ENCODE results near the gene SPEN. TPM values are rescaled to one million over a fixed set of nuclear protein-coding genes. Genes with fewer than 3 reads are reported as not detected.

The SPEN gene
- total and polyA plus RNA-seq, 9 of the 15 experiments (the other 6 are each of a cell fraction or from before 2014, with no cell fraction given) = 5.7 to 87.5 (median 27.2) TPM

DNA sequence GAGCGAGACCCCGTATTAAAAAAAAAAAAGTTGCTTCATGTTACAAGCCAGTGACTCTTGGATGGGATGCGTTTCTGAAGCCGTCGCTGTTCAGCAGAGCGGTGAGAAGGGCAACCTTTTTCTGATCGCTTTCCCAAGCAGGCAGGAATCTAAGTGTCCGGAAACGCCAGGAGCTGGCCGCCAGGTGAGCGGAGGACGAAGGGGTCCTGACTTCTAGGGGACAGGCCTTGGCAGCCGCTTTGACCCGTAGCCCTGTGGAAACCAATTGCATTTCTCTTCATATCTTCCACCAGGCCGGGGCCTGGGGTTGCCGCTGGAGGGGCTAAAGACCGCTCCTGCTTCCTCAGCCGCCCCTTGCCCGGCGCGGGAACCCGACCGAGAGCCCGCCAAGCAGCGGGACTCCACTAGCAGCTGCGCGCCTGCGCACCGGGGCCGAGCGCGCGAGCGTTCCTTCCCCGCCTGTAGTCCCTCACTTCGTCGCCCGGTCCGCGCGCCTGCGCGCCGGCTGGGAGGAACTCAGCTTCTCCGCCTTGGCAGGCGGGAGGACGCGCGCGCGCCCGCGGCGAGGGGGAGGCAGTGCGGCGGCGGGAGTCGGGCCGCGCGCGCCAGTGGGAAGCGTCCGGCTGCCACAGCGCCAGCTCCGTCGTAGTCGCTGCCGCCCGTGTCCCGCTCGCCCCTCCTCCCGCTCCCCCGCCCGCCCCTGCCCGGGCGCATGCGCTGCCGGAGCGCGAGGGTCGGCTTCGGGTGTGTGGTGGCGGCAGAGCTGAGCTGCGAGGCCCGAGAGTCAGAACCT lies at the start of gene SPEN (continued):
- TF ChIP-seq ZNF699 (CRISPR knock-in tag; IDR thresholded peaks at IDR 0.05; ENCODE audit: insufficient replicate concordance) = no peak
- no peak for TF ChIP-seq SMARCA4 (IDR thresholded peaks at IDR 0.05)
- TF ChIP-seq PML (IDR thresholded peaks at IDR 0.05; ENCODE audit: low read length) = peak; percentile 86; the same call in 1 of the 2 replicates
- no peak for TF ChIP-seq TEAD2 (tag; IDR thresholded peaks at IDR 0.05)
- no peak for TF ChIP-seq MAFK (IDR thresholded peaks at IDR 0.05; ENCODE audit: low read length)
- TF ChIP-seq TEAD4 (IDR thresholded peaks at IDR 0.05; ENCODE audit: low read length) = peak; percentile 33; the same call in 1 of the 2 replicates
- no peak for TF ChIP-seq TEAD4 (CRISPR knock-in tag; IDR thresholded peaks at IDR 0.05; ENCODE audit: borderline replicate concordance)
- no peak for TF ChIP-seq PYGO2 (tag; IDR thresholded peaks at IDR 0.05)
- no peak for TF ChIP-seq ZNF217 (CRISPR knock-in tag; IDR thresholded peaks at IDR 0.05)
- TF ChIP-seq, protein P1, sequence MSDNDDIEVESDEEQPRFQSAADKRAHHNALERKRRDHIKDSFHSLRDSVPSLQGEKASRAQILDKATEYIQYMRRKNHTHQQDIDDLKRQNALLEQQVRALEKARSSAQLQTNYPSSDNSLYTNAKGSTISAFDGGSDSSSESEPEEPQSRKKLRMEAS (CRISPR knock-in tag; IDR thresholded peaks at IDR 0.05) = peak; percentile 23; the same call in 1 of the 2 replicates
- TF ChIP-seq KLF13 (tag; IDR thresholded peaks at IDR 0.05; ENCODE audit: borderline replicate concordance, low read depth) = peak; percentile 45; the same call in 1 of the 2 replicates
- TF ChIP-seq TAF1 (IDR thresholded peaks at IDR 0.05; ENCODE audit: control insufficient read depth, extremely low read depth, insufficient read depth, low read length, severe bottlenecking) = peak; percentile 82
- TF ChIP-seq RFX1 (IDR thresholded peaks at IDR 0.05) = no peak
- peak; percentile 93 for TF ChIP-seq POLR2B (IDR thresholded peaks at IDR 0.05; ENCODE audit: low read depth, partially characterized antibody)
- TF ChIP-seq ZNF232 (CRISPR knock-in tag; IDR thresholded peaks at IDR 0.05) = no peak
- peak; percentile 77 for TF ChIP-seq SAFB (IDR thresholded peaks at IDR 0.05; ENCODE audit: borderline replicate concordance, low read depth, low read length)
- TF ChIP-seq, protein P2, sequence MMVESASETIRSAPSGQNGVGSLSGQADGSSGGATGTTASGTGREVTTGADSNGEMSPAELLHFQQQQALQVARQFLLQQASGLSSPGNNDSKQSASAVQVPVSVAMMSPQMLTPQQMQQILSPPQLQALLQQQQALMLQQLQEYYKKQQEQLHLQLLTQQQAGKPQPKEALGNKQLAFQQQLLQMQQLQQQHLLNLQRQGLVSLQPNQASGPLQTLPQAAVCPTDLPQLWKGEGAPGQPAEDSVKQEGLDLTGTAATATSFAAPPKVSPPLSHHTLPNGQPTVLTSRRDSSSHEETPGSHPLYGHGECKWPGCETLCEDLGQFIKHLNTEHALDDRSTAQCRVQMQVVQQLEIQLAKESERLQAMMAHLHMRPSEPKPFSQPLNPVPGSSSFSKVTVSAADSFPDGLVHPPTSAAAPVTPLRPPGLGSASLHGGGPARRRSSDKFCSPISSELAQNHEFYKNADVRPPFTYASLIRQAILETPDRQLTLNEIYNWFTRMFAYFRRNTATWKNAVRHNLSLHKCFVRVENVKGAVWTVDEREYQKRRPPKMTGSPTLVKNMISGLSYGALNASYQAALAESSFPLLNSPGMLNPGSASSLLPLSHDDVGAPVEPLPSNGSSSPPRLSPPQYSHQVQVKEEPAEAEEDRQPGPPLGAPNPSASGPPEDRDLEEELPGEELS (CRISPR knock-in tag; IDR thresholded peaks at IDR 0.05; ENCODE audit: borderline replicate concordance) = no peak
- TF ChIP-seq HCFC1 (IDR thresholded peaks at IDR 0.05; ENCODE audit: low read depth, low read length) = peak; percentile 38
- peak; percentile 47; the same call in 1 of the 2 replicates for TF ChIP-seq MXI1 (IDR thresholded peaks at IDR 0.05; ENCODE audit: low read depth, low read length)
- TF ChIP-seq MCM7 (IDR thresholded peaks at IDR 0.05) = no peak
- TF ChIP-seq, protein P3, sequence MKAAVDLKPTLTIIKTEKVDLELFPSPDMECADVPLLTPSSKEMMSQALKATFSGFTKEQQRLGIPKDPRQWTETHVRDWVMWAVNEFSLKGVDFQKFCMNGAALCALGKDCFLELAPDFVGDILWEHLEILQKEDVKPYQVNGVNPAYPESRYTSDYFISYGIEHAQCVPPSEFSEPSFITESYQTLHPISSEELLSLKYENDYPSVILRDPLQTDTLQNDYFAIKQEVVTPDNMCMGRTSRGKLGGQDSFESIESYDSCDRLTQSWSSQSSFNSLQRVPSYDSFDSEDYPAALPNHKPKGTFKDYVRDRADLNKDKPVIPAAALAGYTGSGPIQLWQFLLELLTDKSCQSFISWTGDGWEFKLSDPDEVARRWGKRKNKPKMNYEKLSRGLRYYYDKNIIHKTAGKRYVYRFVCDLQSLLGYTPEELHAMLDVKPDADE (conservative IDR thresholded peaks at IDR 0.05; ENCODE audit: control insufficient read depth, low read depth, low read length) = peak; percentile 78; the same call in 1 of the 2 replicates
- no peak for TF ChIP-seq EZH2 (IDR thresholded peaks at IDR 0.05; ENCODE audit: borderline replicate concordance, low read depth, low read length)
- TF ChIP-seq ZKSCAN1 (IDR thresholded peaks at IDR 0.05; ENCODE audit: low read depth, low read length) = peak; percentile 73
- peak in 1 of 2 experiments; percentile 88; a peak in 3 of 4 replicates for TF ChIP-seq MAZ (CRISPR knock-in tag; conservative IDR thresholded peaks at IDR 0.05 in 1 of 2, IDR thresholded peaks at IDR 0.05 in 1 of 2)

Data from K562 (cell line).